ENCODE results near the gene ENTR1. TPM values are rescaled to one million over a fixed set of nuclear protein-coding genes. Genes with fewer than 3 reads are reported as not detected.

Gene ENTR1
- total RNA-seq, 1 donor: 36.3 TPM

DNA sequence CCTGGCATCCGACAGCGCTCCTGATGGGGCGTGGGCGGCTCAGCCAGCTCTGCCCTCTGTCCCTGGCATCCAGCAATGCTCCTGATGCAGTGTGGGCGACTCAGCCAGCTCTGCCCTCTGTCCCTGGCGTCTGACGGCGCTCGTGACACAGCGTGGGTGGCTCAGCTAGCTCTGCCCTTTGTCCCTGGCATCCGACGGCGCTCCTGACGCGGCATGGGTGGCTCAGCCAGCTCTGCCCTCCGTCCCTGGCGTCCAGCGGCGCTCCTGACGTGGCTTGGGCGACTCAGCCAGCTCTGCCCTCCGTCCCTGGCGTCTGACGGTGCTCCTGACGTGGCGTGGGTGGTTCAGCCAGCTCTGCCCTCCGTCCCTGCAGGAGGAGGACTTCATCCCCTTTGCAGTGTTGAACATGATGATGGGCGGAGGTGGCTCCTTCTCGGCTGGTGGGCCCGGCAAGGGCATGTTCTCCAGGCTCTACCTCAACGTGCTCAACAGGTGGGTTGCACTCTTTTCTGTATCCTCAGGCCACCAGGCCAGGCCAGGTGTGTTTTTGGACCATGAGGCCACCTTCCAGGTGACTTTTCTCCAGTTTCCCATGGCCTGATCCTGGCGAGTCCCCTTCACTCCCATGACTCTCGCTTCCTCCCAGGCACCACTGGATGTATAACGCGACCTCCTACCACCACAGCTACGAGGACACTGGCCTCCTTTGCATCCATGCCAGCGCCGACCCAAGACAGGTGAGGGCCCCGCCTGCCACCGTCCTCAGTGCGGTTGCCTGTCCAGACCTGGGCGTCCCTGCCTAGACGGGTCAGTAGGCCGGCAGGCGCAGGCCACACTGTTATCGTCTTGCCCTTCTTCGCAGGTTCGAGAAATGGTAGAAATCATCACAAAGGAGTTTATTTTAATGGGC lies 8.0 kb upstream of the ENTR1 start:
- no peak for DNase-seq (ENCODE audit: low read depth)
- no peak overlapping the region for H3K4me3 ChIP-seq (ENCODE audit: low read depth, low read length)
- TF ChIP-seq, protein P1, sequence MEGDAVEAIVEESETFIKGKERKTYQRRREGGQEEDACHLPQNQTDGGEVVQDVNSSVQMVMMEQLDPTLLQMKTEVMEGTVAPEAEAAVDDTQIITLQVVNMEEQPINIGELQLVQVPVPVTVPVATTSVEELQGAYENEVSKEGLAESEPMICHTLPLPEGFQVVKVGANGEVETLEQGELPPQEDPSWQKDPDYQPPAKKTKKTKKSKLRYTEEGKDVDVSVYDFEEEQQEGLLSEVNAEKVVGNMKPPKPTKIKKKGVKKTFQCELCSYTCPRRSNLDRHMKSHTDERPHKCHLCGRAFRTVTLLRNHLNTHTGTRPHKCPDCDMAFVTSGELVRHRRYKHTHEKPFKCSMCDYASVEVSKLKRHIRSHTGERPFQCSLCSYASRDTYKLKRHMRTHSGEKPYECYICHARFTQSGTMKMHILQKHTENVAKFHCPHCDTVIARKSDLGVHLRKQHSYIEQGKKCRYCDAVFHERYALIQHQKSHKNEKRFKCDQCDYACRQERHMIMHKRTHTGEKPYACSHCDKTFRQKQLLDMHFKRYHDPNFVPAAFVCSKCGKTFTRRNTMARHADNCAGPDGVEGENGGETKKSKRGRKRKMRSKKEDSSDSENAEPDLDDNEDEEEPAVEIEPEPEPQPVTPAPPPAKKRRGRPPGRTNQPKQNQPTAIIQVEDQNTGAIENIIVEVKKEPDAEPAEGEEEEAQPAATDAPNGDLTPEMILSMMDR (IDR thresholded peaks at IDR 0.05; ENCODE audit: insufficient read depth, low read length): no peak

DNA sequence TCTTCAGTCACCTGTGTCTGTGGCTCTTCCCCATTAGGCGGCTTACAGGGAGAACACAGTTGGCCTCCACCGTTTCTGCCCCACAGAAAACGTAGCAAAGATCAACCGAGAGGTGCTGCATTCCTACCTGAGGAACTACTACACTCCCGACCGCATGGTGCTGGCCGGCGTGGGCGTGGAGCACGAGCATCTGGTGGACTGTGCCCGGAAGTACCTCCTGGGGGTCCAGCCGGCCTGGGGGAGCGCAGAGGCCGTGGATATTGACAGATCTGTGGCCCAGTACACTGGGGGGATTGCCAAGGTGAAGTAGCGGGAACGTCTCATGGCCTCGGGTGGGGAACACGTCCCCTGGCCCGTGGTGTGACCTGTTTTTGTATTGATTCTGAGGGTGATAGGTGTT lies 6.5 kb upstream of the ENTR1 start:
- no peak overlapping the region for H3K4me3 ChIP-seq (ENCODE audit: low read depth, low read length)
- TF ChIP-seq, protein P1 (IDR thresholded peaks at IDR 0.05; ENCODE audit: insufficient read depth, low read length): no peak
- no peak for DNase-seq (ENCODE audit: low read depth)

DNA sequence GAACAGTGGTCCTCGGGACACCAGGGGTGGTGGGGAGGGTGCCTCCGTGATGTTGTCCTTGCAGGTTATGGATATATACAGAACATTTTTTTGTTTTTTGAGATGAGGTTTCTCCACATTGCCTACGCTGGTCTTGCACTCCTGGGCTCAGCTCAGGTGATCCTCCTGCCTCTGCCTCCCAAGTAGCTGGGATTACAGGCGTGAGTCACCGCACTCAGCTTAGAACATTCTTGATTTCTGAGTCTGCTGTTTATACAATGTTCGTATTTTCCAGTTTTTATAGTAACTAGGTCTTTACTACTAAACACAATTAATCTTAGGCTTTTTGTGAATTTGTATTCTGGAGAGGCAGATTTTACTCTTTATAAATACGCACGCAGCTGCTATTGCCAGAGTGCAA lies 6.0 kb upstream of the ENTR1 start:
- H3K4me3 ChIP-seq (ENCODE audit: low read depth, low read length): no peak overlapping the region
- TF ChIP-seq, protein P1 (IDR thresholded peaks at IDR 0.05; ENCODE audit: insufficient read depth, low read length): no peak
- no peak for DNase-seq (ENCODE audit: low read depth)

DNA sequence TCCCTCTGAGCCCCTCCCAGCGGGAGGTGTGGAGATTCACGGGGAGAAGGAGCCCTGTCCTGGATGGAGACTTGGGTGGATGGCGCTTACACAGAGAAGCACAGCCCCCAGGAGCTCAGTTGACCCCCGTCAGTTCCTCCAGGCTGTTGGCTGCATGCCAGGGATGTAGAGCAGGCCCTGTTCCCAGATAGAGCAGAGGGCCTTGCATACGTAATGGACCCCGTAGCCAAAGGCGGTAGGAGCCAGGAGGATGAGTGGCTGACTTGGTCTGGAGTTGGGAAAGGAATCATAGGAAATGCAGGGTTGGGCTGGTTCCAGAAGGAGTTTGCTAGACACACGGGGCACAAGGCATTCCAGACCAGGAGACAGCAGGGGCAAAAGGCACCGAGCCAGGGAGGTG lies 2.5 kb upstream of the ENTR1 start:
- TF ChIP-seq, protein P1 (IDR thresholded peaks at IDR 0.05; ENCODE audit: insufficient read depth, low read length): no peak
- peak; percentile 22 for DNase-seq (ENCODE audit: low read depth)
- no peak overlapping the region for H3K4me3 ChIP-seq (ENCODE audit: low read depth, low read length)

DNA sequence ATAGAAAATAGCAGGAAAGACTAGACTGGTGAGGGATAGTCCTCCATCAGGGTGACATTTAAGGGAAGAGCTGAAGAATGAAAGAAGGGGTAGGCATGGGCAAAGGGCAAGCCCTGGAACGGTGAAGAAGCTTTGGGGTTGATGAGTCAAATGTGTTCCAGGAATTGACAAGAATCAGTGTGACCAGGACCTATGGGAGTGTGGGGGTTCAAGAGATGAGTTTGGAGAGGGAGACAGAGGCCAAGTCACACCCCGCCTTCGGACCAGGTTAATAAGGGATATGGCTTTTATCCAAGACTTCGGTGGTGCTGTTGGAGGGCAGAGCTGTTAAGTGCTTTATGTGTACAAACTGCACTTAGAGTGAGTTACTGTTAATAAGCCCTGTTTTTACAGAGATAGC lies 964 bp upstream of the ENTR1 start:
- no peak for DNase-seq (ENCODE audit: low read depth)
- TF ChIP-seq, protein P1 (IDR thresholded peaks at IDR 0.05; ENCODE audit: insufficient read depth, low read length): no peak
- peak overlapping the region; percentile 92 for H3K4me3 ChIP-seq (ENCODE audit: low read depth, low read length)

DNA sequence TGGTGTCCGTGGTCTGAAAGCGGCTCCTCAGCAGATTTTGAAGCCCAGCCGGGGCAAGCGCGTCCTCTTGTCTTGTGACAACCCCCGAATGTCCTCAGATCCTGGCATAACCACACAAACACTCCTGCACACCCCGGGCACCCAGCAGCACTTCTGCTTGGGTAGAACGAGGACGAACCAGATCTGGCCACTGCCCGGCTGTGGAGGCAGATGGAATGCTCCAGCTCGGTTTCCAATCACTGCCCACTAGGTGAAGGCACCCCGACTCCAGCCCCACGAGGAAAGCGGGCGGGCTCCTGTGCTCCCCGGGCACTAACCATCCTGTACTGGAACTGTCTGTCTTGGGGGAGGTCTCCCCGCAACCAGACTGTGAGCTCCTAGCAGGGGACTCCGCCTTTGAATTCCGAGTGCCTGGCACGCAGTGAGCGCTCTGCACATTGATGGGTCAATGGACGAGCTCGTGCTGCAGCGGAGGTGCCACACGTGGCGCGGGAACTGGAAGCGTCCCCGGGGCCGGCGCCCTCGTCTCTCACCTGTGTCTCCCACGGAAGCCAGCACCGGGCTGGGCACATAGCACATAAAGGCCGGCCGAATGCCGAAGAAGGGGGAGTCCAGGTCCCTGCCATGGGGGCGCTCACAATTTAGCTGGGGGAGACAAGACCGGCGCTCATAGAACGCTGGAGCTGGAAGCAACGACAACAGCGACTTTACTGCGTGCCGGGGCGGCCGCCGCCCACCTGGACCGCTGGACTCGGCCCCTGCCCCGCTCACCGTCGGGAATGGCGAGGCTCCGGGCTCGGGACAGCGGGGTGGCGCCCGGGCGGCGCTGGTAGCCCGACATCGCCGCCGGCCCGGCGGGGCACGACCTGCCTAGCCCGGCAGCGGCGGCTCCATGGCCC lies 608 bp downstream of the ENTR1 start:
- TF ChIP-seq, protein P1 (IDR thresholded peaks at IDR 0.05; ENCODE audit: insufficient read depth, low read length): no peak
- DNase-seq (ENCODE audit: low read depth): peak; percentile 31
- H3K4me3 ChIP-seq (ENCODE audit: low read depth, low read length): peak overlapping the region; percentile 92

Data from fibroblast of the aortic adventitia (primary cell).